ENCODE data around the gene TENM3.

Gene TENM3

GRCh38 chr4:182799515-182800215, 556.5 kb downstream of the TENM3 start:
- no peak for DNase-seq (ENCODE audit: low spot score)
- Histone ChIP-seq H3K9me3 (replicated peaks in 1 of 2; ENCODE audit: control insufficient read depth in 2 of 2, insufficient read depth in 1 of 2, low read depth in 1 of 2, low read length in 2 of 2) (peaks cover 8 to 42% of the 10 kb centered on the region in 2 donors), H3K18ac (ENCODE audit: low read length) (no peak overlapping the region), H4K91ac (ENCODE audit: low read depth, low read length, poor library complexity) (peak overlapping the region; percentile 48), H2BK5ac (ENCODE audit: low read length) (no peak overlapping the region), H3K14ac (ENCODE audit: low read length) (peak overlapping the region; percentile 59), H3K4me3 (ENCODE audit: low read length in 2 of 2) (peak overlapping the region in 1 of 2 donors; percentile 9), H3K4me1 (ENCODE audit: control insufficient read depth in 2 of 2, insufficient read depth in 1 of 2, low read depth in 1 of 2, low read length in 2 of 2) (no peaks in the 10 kb centered on the region), H2BK120ac (ENCODE audit: low read depth, low read length) (no peak overlapping the region), H3K23ac (ENCODE audit: low read depth, low read length, poor library complexity) (peak overlapping the region; percentile 71), H2BK15ac (ENCODE audit: low read length) (no peak overlapping the region), H2AFZ (ENCODE audit: low read length) (no peak overlapping the region), H3K4me2 (ENCODE audit: insufficient read depth, low read length, poor library complexity, severe bottlenecking) (no peak overlapping the region), H3K27me3 (ENCODE audit: control insufficient read depth in 3 of 3, insufficient read depth in 3 of 3, low read depth in 1 of 3, low read length in 3 of 3) (no peaks in the 10 kb centered on the region), H2BK12ac (ENCODE audit: low read length) (no peak overlapping the region), H3K4ac (ENCODE audit: low read length) (no peak overlapping the region), H4K8ac (ENCODE audit: low read depth, low read length) (no peak overlapping the region), H3K27ac (replicated peaks; ENCODE audit: low read length) (no peak overlapping the region), H3K9ac (ENCODE audit: low read depth, low read length, poor library complexity) (no peak overlapping the region), H3K36me3 (replicated peaks in 1 of 2; ENCODE audit: control insufficient read depth in 2 of 2, insufficient read depth in 2 of 2, low read length in 2 of 2) (peaks cover 25 to 76% of the 10 kb centered on the region in 2 donors), H3K79me1 (ENCODE audit: low read depth, low read length) (peaks cover 4% of the 10 kb centered on the region), H2AK5ac (ENCODE audit: low read depth, low read length) (peak overlapping the region; percentile 12)
- no CpG with 5 or more reads among the region's 85 CpGs for WGBS, 2 donors (ENCODE audit: extremely low coverage in 2 of 2, insufficient read length in 2 of 2, insufficient replicate concordance in 1 of 2)

GRCh38 chr4:182800216-182800515, 557.0 kb downstream of the TENM3 start:
- Histone ChIP-seq H3K18ac (ENCODE audit: low read length) (no peak overlapping the region), H3K79me1 (ENCODE audit: low read depth, low read length) (peaks cover 4% of the 10 kb centered on the region)
- no peak for DNase-seq (ENCODE audit: low spot score)

GRCh38 chr4:182801636-182802035, 558.4 kb downstream of the TENM3 start:
- no peak for DNase-seq (ENCODE audit: low spot score)
- Histone ChIP-seq H2BK12ac (ENCODE audit: low read length) (no peak overlapping the region), H3K4me2 (ENCODE audit: insufficient read depth, low read length, poor library complexity, severe bottlenecking) (no peak overlapping the region), H3K27me3 (ENCODE audit: control insufficient read depth in 3 of 3, insufficient read depth in 3 of 3, low read depth in 1 of 3, low read length in 3 of 3) (no peaks in the 10 kb centered on the region), H2BK15ac (ENCODE audit: low read length) (no peak overlapping the region), H3K27ac (replicated peaks; ENCODE audit: low read length) (no peak overlapping the region), H2BK5ac (ENCODE audit: low read length) (no peak overlapping the region), H3K4ac (ENCODE audit: low read length) (no peak overlapping the region), H3K79me1 (ENCODE audit: low read depth, low read length) (peaks cover 4% of the 10 kb centered on the region), H2AK5ac (ENCODE audit: low read depth, low read length) (no peak overlapping the region), H2BK120ac (ENCODE audit: low read depth, low read length) (no peak overlapping the region), H3K4me3 (ENCODE audit: low read length in 2 of 2) (no peak overlapping the region), H3K18ac (ENCODE audit: low read length) (no peak overlapping the region), H4K8ac (ENCODE audit: low read depth, low read length) (no peak overlapping the region), H3K36me3 (replicated peaks in 1 of 2; ENCODE audit: control insufficient read depth in 2 of 2, insufficient read depth in 2 of 2, low read length in 2 of 2) (peaks cover 23 to 57% of the 10 kb centered on the region in 2 donors), H3K9me3 (replicated peaks in 1 of 2; ENCODE audit: control insufficient read depth in 2 of 2, insufficient read depth in 1 of 2, low read depth in 1 of 2, low read length in 2 of 2) (peaks cover 8 to 37% of the 10 kb centered on the region in 2 donors), H3K23ac (ENCODE audit: low read depth, low read length, poor library complexity) (no peak overlapping the region), H3K14ac (ENCODE audit: low read length) (no peak overlapping the region), H2AFZ (ENCODE audit: low read length) (no peak overlapping the region), H4K91ac (ENCODE audit: low read depth, low read length, poor library complexity) (no peak overlapping the region), H3K9ac (ENCODE audit: low read depth, low read length, poor library complexity) (no peak overlapping the region), H3K4me1 (ENCODE audit: control insufficient read depth in 2 of 2, insufficient read depth in 1 of 2, low read depth in 1 of 2, low read length in 2 of 2) (peaks cover 0 to 3% of the 10 kb centered on the region in 2 donors)
- WGBS, 2 donors (ENCODE audit: extremely low coverage in 2 of 2, insufficient read length in 2 of 2, insufficient replicate concordance in 1 of 2): no CpG with 5 or more reads among the region's 15 CpGs

More at GRCh38 chr4:182800216-182800515, 557.0 kb downstream of the TENM3 start:
- Histone ChIP-seq H3K4me1 (ENCODE audit: control insufficient read depth in 2 of 2, insufficient read depth in 1 of 2, low read depth in 1 of 2, low read length in 2 of 2) (no peaks in the 10 kb centered on the region), H3K4ac (ENCODE audit: low read length) (no peak overlapping the region), H3K36me3 (replicated peaks in 1 of 2; ENCODE audit: control insufficient read depth in 2 of 2, insufficient read depth in 2 of 2, low read length in 2 of 2) (peaks cover 23 to 71% of the 10 kb centered on the region in 2 donors), H2AFZ (ENCODE audit: low read length) (no peak overlapping the region), H2BK5ac (ENCODE audit: low read length) (no peak overlapping the region), H3K4me3 (ENCODE audit: low read length in 2 of 2) (no peak overlapping the region), H3K27ac (replicated peaks; ENCODE audit: low read length) (no peak overlapping the region), H3K9me3 (replicated peaks in 1 of 2; ENCODE audit: control insufficient read depth in 2 of 2, insufficient read depth in 1 of 2, low read depth in 1 of 2, low read length in 2 of 2) (peaks cover 8 to 40% of the 10 kb centered on the region in 2 donors), H2BK120ac (ENCODE audit: low read depth, low read length) (no peak overlapping the region), H2AK5ac (ENCODE audit: low read depth, low read length) (peak overlapping the region; percentile 12), H4K91ac (ENCODE audit: low read depth, low read length, poor library complexity) (no peak overlapping the region), H3K4me2 (ENCODE audit: insufficient read depth, low read length, poor library complexity, severe bottlenecking) (no peak overlapping the region), H3K14ac (ENCODE audit: low read length) (no peak overlapping the region), H3K23ac (ENCODE audit: low read depth, low read length, poor library complexity) (no peak overlapping the region), H2BK15ac (ENCODE audit: low read length) (no peak overlapping the region), H3K9ac (ENCODE audit: low read depth, low read length, poor library complexity) (no peak overlapping the region), H3K27me3 (ENCODE audit: control insufficient read depth in 3 of 3, insufficient read depth in 3 of 3, low read depth in 1 of 3, low read length in 3 of 3) (no peaks in the 10 kb centered on the region), H2BK12ac (ENCODE audit: low read length) (no peak overlapping the region), H4K8ac (ENCODE audit: low read depth, low read length) (no peak overlapping the region)
- WGBS, 2 donors (ENCODE audit: extremely low coverage in 2 of 2, insufficient read length in 2 of 2, insufficient replicate concordance in 1 of 2): no CpG with 5 or more reads among the region's 29 CpGs

- no peak overlapping the region for H3K27ac ChIP-seq (replicated peaks; ENCODE audit: low read length)
- H3K9ac ChIP-seq (ENCODE audit: low read depth, low read length, poor library complexity): no peak overlapping the region
- no peaks in the 10 kb centered on the region for H3K27me3 ChIP-seq (ENCODE audit: control insufficient read depth in 3 of 3, insufficient read depth in 3 of 3, low read depth in 1 of 3, low read length in 3 of 3)
- H2BK15ac ChIP-seq (ENCODE audit: low read length): no peak overlapping the region
- H3K18ac ChIP-seq (ENCODE audit: low read length): no peak overlapping the region
- no peak overlapping the region for H2BK12ac ChIP-seq (ENCODE audit: low read length)
- H3K4ac ChIP-seq (ENCODE audit: low read length): no peak overlapping the region
- H3K14ac ChIP-seq (ENCODE audit: low read length): no peak overlapping the region
- H3K4me1 ChIP-seq (ENCODE audit: control insufficient read depth in 2 of 2, insufficient read depth in 1 of 2, low read depth in 1 of 2, low read length in 2 of 2): peaks cover 0 to 3% of the 10 kb centered on the region in 2 donors
- H3K36me3 ChIP-seq (replicated peaks in 1 of 2; ENCODE audit: control insufficient read depth in 2 of 2, insufficient read depth in 2 of 2, low read length in 2 of 2): peaks cover 23 to 49% of the 10 kb centered on the region in 2 donors
- peaks cover 8 to 37% of the 10 kb centered on the region in 2 donors for H3K9me3 ChIP-seq (replicated peaks in 1 of 2; ENCODE audit: control insufficient read depth in 2 of 2, insufficient read depth in 1 of 2, low read depth in 1 of 2, low read length in 2 of 2)
- H3K23ac ChIP-seq (ENCODE audit: low read depth, low read length, poor library complexity): no peak overlapping the region
- H2BK5ac ChIP-seq (ENCODE audit: low read length): no peak overlapping the region
- no peak overlapping the region for H3K4me2 ChIP-seq (ENCODE audit: insufficient read depth, low read length, poor library complexity, severe bottlenecking)
- no peak overlapping the region for H4K8ac ChIP-seq (ENCODE audit: low read depth, low read length)
- H3K79me1 ChIP-seq (ENCODE audit: low read depth, low read length): peaks cover 4% of the 10 kb centered on the region
- H2BK120ac ChIP-seq (ENCODE audit: low read depth, low read length): no peak overlapping the region
- no peak for DNase-seq (ENCODE audit: low spot score)
- H2AFZ ChIP-seq (ENCODE audit: low read length): no peak overlapping the region
- no peak overlapping the region for H4K91ac ChIP-seq (ENCODE audit: low read depth, low read length, poor library complexity)
- no peak overlapping the region for H3K4me3 ChIP-seq (ENCODE audit: low read length in 2 of 2)
- H2AK5ac ChIP-seq (ENCODE audit: low read depth, low read length): no peak overlapping the region
Measured at GRCh38 chr4:182802621-182803020, 559.4 kb downstream of the TENM3 start.

Measured in neuronal stem cell (in vitro differentiated cells).